Camera-type eye (tissue), 1 donor: Measurements from ENCODE around the gene ATP6V1G1. TPM values are rescaled to one million over a fixed set of nuclear protein-coding genes. Genes with fewer than 3 reads are reported as not detected.

Experiments used
- total RNA-seq: library from RNA; depleted of rRNA; stranded (reverse); fragments of >200 nt; gene quantifications from one replicate; pipeline ENCODE4 v1.2.3, GENCODE V29; 2014

The ATP6V1G1 gene
- total RNA-seq = 250 TPM

GRCh38 chr9:114587345-114588202 is at the start of gene ATP6V1G1:
Gene ATP6V1G1 (plus strand): TSS chr9:114587769. CDS start chr9:114587839, 70 bp downstream.

Other genes starting within 250 kb of the ATP6V1G1 start
- gene AKNA, start 199.8 kb upstream of the ATP6V1G1 start, total RNA-seq = 44.6 TPM
- 16.6 TPM for gene WHRN, start 82.3 kb upstream of the ATP6V1G1 start, total RNA-seq
- 19.2 TPM for gene TMEM268, start 23.5 kb downstream of the ATP6V1G1 start, total RNA-seq
- gene TEX53, start 70.0 kb downstream of the ATP6V1G1 start, total RNA-seq = not detected
- gene TEX48, start 94.4 kb downstream of the ATP6V1G1 start, total RNA-seq = not detected
- 1.0 TPM for gene TNFSF15, start 218.3 kb downstream of the ATP6V1G1 start, total RNA-seq